Measurements from ENCODE around the gene UPF3A. TPM values are rescaled to one million over a fixed set of nuclear protein-coding genes. Genes with fewer than 3 reads are reported as not detected.

Gene UPF3A
- total RNA-seq, result 14.1 TPM

- peaks cover 6 to 19% (median 18%) of the 10 kb centered on the region in 3 donors for H3K36me3 ChIP-seq (ENCODE audit: control insufficient read depth in 3 of 3, insufficient read depth in 3 of 3, low read length in 3 of 3)
- peaks cover 4 to 13% (median 8%) of the 10 kb centered on the region in 3 donors for H3K4me1 ChIP-seq (ENCODE audit: control insufficient read depth in 3 of 3, insufficient read depth in 3 of 3, low read length in 3 of 3)
- peak within 1 kb of the TSS; percentile 85 to 90 (median 86) for H3K9ac ChIP-seq (ENCODE audit: low read depth in 1 of 3, low read length in 3 of 3)
- H3K4me3 ChIP-seq (ENCODE audit: low read length in 3 of 3), result peak within 1 kb of the TSS; percentile 82 to 88 (median 86)
- no peaks in the 10 kb centered on the region for H3K27me3 ChIP-seq (ENCODE audit: control insufficient read depth in 3 of 3, insufficient read depth in 3 of 3, low read length in 3 of 3)
- no peaks in the 10 kb centered on the region for H3K9me3 ChIP-seq (ENCODE audit: control insufficient read depth in 3 of 3, low read length in 3 of 3)
- peak within 1 kb of the TSS; percentile 91 for H3K27ac ChIP-seq (ENCODE audit: low read depth, low read length)
Measured at GRCh38 chr13:114281351-114282040, at the start of gene UPF3A. Gene UPF3A, plus strand, starts transcription at chr13:114281601. Its CDS starts 39 bp downstream, at chr13:114281640.

GRCh38 chr13:114231886-114232285 is 49.5 kb upstream of the UPF3A start:
- no peak overlapping the region for H3K9ac ChIP-seq (ENCODE audit: low read depth in 1 of 3, low read length in 3 of 3)
- peaks cover 12 to 27% (median 21%) of the 10 kb centered on the region in 3 donors for H3K27me3 ChIP-seq (ENCODE audit: control insufficient read depth in 3 of 3, insufficient read depth in 3 of 3, low read length in 3 of 3)
- H3K4me3 ChIP-seq (ENCODE audit: low read length in 3 of 3), result no peak overlapping the region
- H3K4me1 ChIP-seq (ENCODE audit: control insufficient read depth in 3 of 3, insufficient read depth in 3 of 3, low read length in 3 of 3), result peaks cover 7 to 13% (median 9%) of the 10 kb centered on the region in 3 donors
- H3K27ac ChIP-seq (ENCODE audit: low read depth, low read length), result no peak overlapping the region
- H3K36me3 ChIP-seq (ENCODE audit: control insufficient read depth in 3 of 3, insufficient read depth in 3 of 3, low read length in 3 of 3), result peaks cover 0 to 4% (median under 1%) of the 10 kb centered on the region in 3 donors
- no peaks in the 10 kb centered on the region for H3K9me3 ChIP-seq (ENCODE audit: control insufficient read depth in 3 of 3, low read length in 3 of 3)

- H3K27ac ChIP-seq (ENCODE audit: low read depth, low read length), result peak overlapping the region; percentile 80
- peak overlapping the region in 2 of 3 donors; percentile 59 to 74 for H3K9ac ChIP-seq (ENCODE audit: low read depth in 1 of 3, low read length in 3 of 3)
- H3K4me1 ChIP-seq (ENCODE audit: control insufficient read depth in 3 of 3, insufficient read depth in 3 of 3, low read length in 3 of 3), result peaks cover 7 to 13% (median 7%) of the 10 kb centered on the region in 3 donors
- no peaks in the 10 kb centered on the region for H3K9me3 ChIP-seq (ENCODE audit: control insufficient read depth in 3 of 3, low read length in 3 of 3)
- peak overlapping the region; percentile 65 to 85 (median 84) for H3K4me3 ChIP-seq (ENCODE audit: low read length in 3 of 3)
- peaks cover 5 to 14% (median 6%) of the 10 kb centered on the region in 3 donors for H3K27me3 ChIP-seq (ENCODE audit: control insufficient read depth in 3 of 3, insufficient read depth in 3 of 3, low read length in 3 of 3)
- H3K36me3 ChIP-seq (ENCODE audit: control insufficient read depth in 3 of 3, insufficient read depth in 3 of 3, low read length in 3 of 3), result peaks cover 10 to 23% (median 18%) of the 10 kb centered on the region in 3 donors
Measured at GRCh38 chr13:114234266-114234644, 47.1 kb upstream of the UPF3A start.

GRCh38 chr13:114234645-114235421 is 46.6 kb upstream of the UPF3A start, which contains the start of gene CDC16:
Gene CDC16, plus strand, starts transcription at chr13:114234897. Its CDS starts 188 bp downstream, at chr13:114235085.
- Histone ChIP-seq H3K9ac (ENCODE audit: low read depth in 1 of 3, low read length in 3 of 3) (peak within 1 kb of the TSS; percentile 86 to 93 (median 88)), H3K27ac (ENCODE audit: low read depth, low read length) (peak within 1 kb of the TSS; percentile 80), H3K36me3 (ENCODE audit: control insufficient read depth in 3 of 3, insufficient read depth in 3 of 3, low read length in 3 of 3) (peaks cover 14 to 28% (median 24%) of the 10 kb centered on the region in 3 donors), H3K4me1 (ENCODE audit: control insufficient read depth in 3 of 3, insufficient read depth in 3 of 3, low read length in 3 of 3) (peaks cover 7 to 13% (median 7%) of the 10 kb centered on the region in 3 donors), H3K9me3 (ENCODE audit: control insufficient read depth in 3 of 3, low read length in 3 of 3) (no peaks in the 10 kb centered on the region), H3K27me3 (ENCODE audit: control insufficient read depth in 3 of 3, insufficient read depth in 3 of 3, low read length in 3 of 3) (peaks cover 5 to 8% (median 5%) of the 10 kb centered on the region in 3 donors), H3K4me3 (ENCODE audit: low read length in 3 of 3) (peak within 1 kb of the TSS; percentile 79 to 85 (median 84))

GRCh38 chr13:114235697-114236096 is 45.7 kb upstream of the UPF3A start:
- Histone ChIP-seq H3K4me1 (ENCODE audit: control insufficient read depth in 3 of 3, insufficient read depth in 3 of 3, low read length in 3 of 3) (peaks cover 7 to 13% (median 7%) of the 10 kb centered on the region in 3 donors), H3K9ac (ENCODE audit: low read depth in 1 of 3, low read length in 3 of 3) (peak overlapping the region; percentile 86 to 93 (median 88)), H3K27ac (ENCODE audit: low read depth, low read length) (peak overlapping the region; percentile 8), H3K36me3 (ENCODE audit: control insufficient read depth in 3 of 3, insufficient read depth in 3 of 3, low read length in 3 of 3) (peaks cover 16 to 31% (median 30%) of the 10 kb centered on the region in 3 donors), H3K4me3 (ENCODE audit: low read length in 3 of 3) (peak overlapping the region; percentile 79 to 85 (median 84)), H3K9me3 (ENCODE audit: control insufficient read depth in 3 of 3, low read length in 3 of 3) (no peaks in the 10 kb centered on the region), H3K27me3 (ENCODE audit: control insufficient read depth in 3 of 3, insufficient read depth in 3 of 3, low read length in 3 of 3) (no peaks in the 10 kb centered on the region)

DNA sequence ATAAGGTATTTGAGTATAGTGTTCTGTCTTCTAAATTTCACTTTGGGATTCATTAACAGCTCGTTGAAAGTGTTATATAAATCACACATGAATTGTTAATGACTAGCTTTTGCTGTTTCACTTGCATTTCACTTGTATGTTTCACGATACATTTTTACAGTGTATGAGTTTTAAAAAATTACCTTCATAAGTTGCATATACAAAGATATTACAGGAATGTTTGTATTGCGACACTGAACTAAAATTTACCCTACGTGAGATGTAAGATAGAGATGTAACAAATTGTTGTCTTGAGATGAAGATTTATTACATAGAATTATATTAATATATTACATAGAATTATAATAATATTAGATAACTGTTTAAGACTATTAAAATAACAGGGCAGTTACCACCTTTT is 45.2 kb upstream of the UPF3A start:
- peak overlapping the region; percentile 79 to 85 (median 84) for H3K4me3 ChIP-seq (ENCODE audit: low read length in 3 of 3)
- peaks cover 20 to 36% (median 35%) of the 10 kb centered on the region in 3 donors for H3K36me3 ChIP-seq (ENCODE audit: control insufficient read depth in 3 of 3, insufficient read depth in 3 of 3, low read length in 3 of 3)
- peaks cover 7 to 13% (median 7%) of the 10 kb centered on the region in 3 donors for H3K4me1 ChIP-seq (ENCODE audit: control insufficient read depth in 3 of 3, insufficient read depth in 3 of 3, low read length in 3 of 3)
- H3K27ac ChIP-seq (ENCODE audit: low read depth, low read length), result no peak overlapping the region
- H3K27me3 ChIP-seq (ENCODE audit: control insufficient read depth in 3 of 3, insufficient read depth in 3 of 3, low read length in 3 of 3), result no peaks in the 10 kb centered on the region
- H3K9me3 ChIP-seq (ENCODE audit: control insufficient read depth in 3 of 3, low read length in 3 of 3), result no peaks in the 10 kb centered on the region
- peak overlapping the region; percentile 86 to 93 (median 88) for H3K9ac ChIP-seq (ENCODE audit: low read depth in 1 of 3, low read length in 3 of 3)

DNA sequence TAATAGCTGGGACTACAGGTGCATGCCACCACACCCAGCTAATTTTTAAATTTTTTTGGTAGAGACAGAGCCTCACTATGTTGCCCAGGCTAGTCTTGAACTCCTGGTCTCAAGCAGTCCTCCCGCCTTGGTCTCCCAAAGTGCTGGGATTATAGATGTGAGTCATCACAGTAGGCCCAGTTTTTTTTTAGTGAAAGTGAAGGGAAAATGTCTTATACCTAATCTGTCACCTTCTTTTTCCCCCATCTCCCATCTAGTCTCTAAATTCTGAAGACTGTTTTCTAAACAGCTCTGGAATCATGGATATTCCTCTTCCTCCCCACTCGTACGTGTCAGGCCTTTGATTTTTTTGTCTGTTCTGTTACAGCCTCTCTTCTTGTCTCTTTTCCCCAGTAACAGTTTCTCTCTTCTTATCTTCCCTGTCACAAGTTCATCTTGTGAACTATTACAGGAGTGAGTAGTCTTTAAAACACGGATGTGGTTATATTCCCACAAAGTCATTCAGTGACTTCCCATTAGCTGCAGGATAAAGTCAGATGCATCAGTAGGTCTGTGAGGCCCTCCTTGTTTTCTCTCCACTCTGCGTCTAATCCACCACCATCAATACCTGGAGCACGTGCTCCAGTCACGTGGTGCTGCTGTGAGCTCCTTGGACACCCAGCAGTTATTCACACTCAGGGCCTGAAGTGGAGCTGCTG is 43.8 kb upstream of the UPF3A start:
- Histone ChIP-seq H3K36me3 (ENCODE audit: control insufficient read depth in 3 of 3, insufficient read depth in 3 of 3, low read length in 3 of 3) (peaks cover 31 to 49% (median 48%) of the 10 kb centered on the region in 3 donors), H3K27ac (ENCODE audit: low read depth, low read length) (no peak overlapping the region), H3K9ac (ENCODE audit: low read depth in 1 of 3, low read length in 3 of 3) (no peak overlapping the region), H3K4me1 (ENCODE audit: control insufficient read depth in 3 of 3, insufficient read depth in 3 of 3, low read length in 3 of 3) (peaks cover 7 to 13% (median 7%) of the 10 kb centered on the region in 3 donors), H3K4me3 (ENCODE audit: low read length in 3 of 3) (no peak overlapping the region), H3K9me3 (ENCODE audit: control insufficient read depth in 3 of 3, low read length in 3 of 3) (no peaks in the 10 kb centered on the region), H3K27me3 (ENCODE audit: control insufficient read depth in 3 of 3, insufficient read depth in 3 of 3, low read length in 3 of 3) (no peaks in the 10 kb centered on the region)

GRCh38 chr13:114241918-114242317 is 39.5 kb upstream of the UPF3A start:
- Histone ChIP-seq H3K36me3 (ENCODE audit: control insufficient read depth in 3 of 3, insufficient read depth in 3 of 3, low read length in 3 of 3) (peaks cover 53 to 85% (median 81%) of the 10 kb centered on the region in 3 donors), H3K27ac (ENCODE audit: low read depth, low read length) (no peak overlapping the region), H3K27me3 (ENCODE audit: control insufficient read depth in 3 of 3, insufficient read depth in 3 of 3, low read length in 3 of 3) (no peaks in the 10 kb centered on the region), H3K9ac (ENCODE audit: low read depth in 1 of 3, low read length in 3 of 3) (no peak overlapping the region), H3K9me3 (ENCODE audit: control insufficient read depth in 3 of 3, low read length in 3 of 3) (no peaks in the 10 kb centered on the region), H3K4me1 (ENCODE audit: control insufficient read depth in 3 of 3, insufficient read depth in 3 of 3, low read length in 3 of 3) (no peaks in the 10 kb centered on the region), H3K4me3 (ENCODE audit: low read length in 3 of 3) (no peak overlapping the region)

GRCh38 chr13:114243971-114244370 is 37.4 kb upstream of the UPF3A start:
- H3K27ac ChIP-seq (ENCODE audit: low read depth, low read length), result no peak overlapping the region
- H3K4me1 ChIP-seq (ENCODE audit: control insufficient read depth in 3 of 3, insufficient read depth in 3 of 3, low read length in 3 of 3), result no peaks in the 10 kb centered on the region
- H3K4me3 ChIP-seq (ENCODE audit: low read length in 3 of 3), result no peak overlapping the region
- H3K36me3 ChIP-seq (ENCODE audit: control insufficient read depth in 3 of 3, insufficient read depth in 3 of 3, low read length in 3 of 3), result peaks cover 44 to 84% (median 83%) of the 10 kb centered on the region in 3 donors
- H3K9me3 ChIP-seq (ENCODE audit: control insufficient read depth in 3 of 3, low read length in 3 of 3), result no peaks in the 10 kb centered on the region
- no peak overlapping the region for H3K9ac ChIP-seq (ENCODE audit: low read depth in 1 of 3, low read length in 3 of 3)
- no peaks in the 10 kb centered on the region for H3K27me3 ChIP-seq (ENCODE audit: control insufficient read depth in 3 of 3, insufficient read depth in 3 of 3, low read length in 3 of 3)
